ENCODE data around the gene IL12RB1. TPM values are rescaled to one million over a fixed set of nuclear protein-coding genes. Genes with fewer than 3 reads are reported as not detected.

IL12RB1 gene
- total RNA-seq, 1 experiment from 2014 or later = not detected

DNA sequence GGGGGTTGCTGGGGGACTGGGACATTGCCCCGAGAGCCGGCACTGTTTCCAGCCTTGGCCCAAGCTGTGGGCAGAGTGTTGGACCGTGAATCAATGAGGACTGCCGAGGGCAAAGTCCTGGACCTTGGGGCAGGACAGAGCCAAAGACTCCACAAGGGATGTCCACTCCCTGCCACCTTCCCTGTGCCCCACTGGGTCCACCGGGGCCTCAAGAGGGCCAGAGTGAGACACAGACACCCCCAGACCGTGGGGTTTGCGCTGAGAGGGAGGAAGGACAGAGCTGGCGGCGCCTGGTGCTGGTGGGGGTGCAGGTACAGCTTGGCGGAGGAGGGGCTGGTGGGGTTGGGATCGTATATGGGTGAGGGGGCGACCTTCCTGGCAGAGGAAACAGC is 22.6 kb upstream of the IL12RB1 start (continued):
- TF ChIP-seq, protein P1, sequence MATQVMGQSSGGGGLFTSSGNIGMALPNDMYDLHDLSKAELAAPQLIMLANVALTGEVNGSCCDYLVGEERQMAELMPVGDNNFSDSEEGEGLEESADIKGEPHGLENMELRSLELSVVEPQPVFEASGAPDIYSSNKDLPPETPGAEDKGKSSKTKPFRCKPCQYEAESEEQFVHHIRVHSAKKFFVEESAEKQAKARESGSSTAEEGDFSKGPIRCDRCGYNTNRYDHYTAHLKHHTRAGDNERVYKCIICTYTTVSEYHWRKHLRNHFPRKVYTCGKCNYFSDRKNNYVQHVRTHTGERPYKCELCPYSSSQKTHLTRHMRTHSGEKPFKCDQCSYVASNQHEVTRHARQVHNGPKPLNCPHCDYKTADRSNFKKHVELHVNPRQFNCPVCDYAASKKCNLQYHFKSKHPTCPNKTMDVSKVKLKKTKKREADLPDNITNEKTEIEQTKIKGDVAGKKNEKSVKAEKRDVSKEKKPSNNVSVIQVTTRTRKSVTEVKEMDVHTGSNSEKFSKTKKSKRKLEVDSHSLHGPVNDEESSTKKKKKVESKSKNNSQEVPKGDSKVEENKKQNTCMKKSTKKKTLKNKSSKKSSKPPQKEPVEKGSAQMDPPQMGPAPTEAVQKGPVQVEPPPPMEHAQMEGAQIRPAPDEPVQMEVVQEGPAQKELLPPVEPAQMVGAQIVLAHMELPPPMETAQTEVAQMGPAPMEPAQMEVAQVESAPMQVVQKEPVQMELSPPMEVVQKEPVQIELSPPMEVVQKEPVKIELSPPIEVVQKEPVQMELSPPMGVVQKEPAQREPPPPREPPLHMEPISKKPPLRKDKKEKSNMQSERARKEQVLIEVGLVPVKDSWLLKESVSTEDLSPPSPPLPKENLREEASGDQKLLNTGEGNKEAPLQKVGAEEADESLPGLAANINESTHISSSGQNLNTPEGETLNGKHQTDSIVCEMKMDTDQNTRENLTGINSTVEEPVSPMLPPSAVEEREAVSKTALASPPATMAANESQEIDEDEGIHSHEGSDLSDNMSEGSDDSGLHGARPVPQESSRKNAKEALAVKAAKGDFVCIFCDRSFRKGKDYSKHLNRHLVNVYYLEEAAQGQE (IDR thresholded peaks at IDR 0.05; ENCODE audit: low read depth) = no peak
- TF ChIP-seq EZH2phosphoT487 (IDR thresholded peaks at IDR 0.05; ENCODE audit: borderline replicate concordance) = no peak
- no peak for TF ChIP-seq POLR2A (IDR thresholded peaks at IDR 0.05; ENCODE audit: borderline replicate concordance, extremely low read depth, insufficient read depth, insufficient read length)
- TF ChIP-seq JUND (IDR thresholded peaks at IDR 0.05) = no peak
- no peak for TF ChIP-seq ZFX (IDR thresholded peaks at IDR 0.05)
- no peak for TF ChIP-seq SRF (IDR thresholded peaks at IDR 0.05; ENCODE audit: low read depth)
- no peak for TF ChIP-seq CBX3 (IDR thresholded peaks at IDR 0.05; ENCODE audit: low read depth)
- TF ChIP-seq RAD21 (IDR thresholded peaks at IDR 0.05; ENCODE audit: low read depth) = no peak
- TF ChIP-seq CEBPB (IDR thresholded peaks at IDR 0.05; ENCODE audit: low read depth) = no peak

DNA sequence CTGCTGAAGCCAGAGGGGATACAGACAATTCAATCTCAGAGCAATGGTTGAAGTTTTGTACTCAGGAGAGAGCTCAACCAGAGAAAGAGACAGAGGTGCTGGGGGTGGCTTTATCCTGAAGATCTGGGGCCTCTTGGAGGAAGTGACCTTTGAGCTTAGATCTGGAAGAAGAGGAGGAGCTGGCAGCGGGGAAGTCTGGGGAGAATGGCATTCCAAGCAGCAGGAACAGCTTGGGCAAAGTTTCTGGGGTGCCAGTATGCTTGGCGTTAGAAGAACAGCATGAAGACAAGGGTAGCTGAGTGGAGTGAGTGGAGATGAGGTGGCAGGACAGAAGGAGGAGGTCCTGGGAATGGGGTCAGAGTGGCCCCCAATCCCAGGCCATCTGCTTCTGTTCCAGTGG is 22.2 kb upstream of the IL12RB1 start:
- Histone ChIP-seq H3K9ac (ENCODE audit: low read length) (no peak overlapping the region), H3K27ac (ENCODE audit: low read depth, low read length) (peak overlapping the region; percentile 59; the same call in 1 of the 2 replicates), H3K9me2 (ENCODE audit: insufficient read depth) (no peaks in the 10 kb centered on the region), H3K79me2 (ENCODE audit: insufficient read depth, low read length) (no peaks in the 10 kb centered on the region), H3K36me3 (ENCODE audit: control insufficient read depth in 1 of 2, insufficient read depth in 2 of 2, low read length in 2 of 2) (0 out of 4 replicates have a peak, but pooled peaks cover 0 to 3% of the 10 kb centered on the region in 2 experiments), H3K4me1 (ENCODE audit: control insufficient read depth in 1 of 2, insufficient read depth in 2 of 2, low read length in 2 of 2) (peaks cover 22 to 37% of the 10 kb centered on the region in 2 experiments), H3K4me2 (ENCODE audit: low read length) (peak overlapping the region; percentile 91), H3K4me3 (replicated peaks in 1 of 2; ENCODE audit: low read depth in 1 of 2, low read length in 2 of 2) (no peak overlapping the region), H3K9me3 (ENCODE audit: control insufficient read depth in 1 of 2, insufficient read depth in 1 of 2, low read depth in 1 of 2, low read length in 2 of 2) (no peaks in the 10 kb centered on the region), H3K27me3 (ENCODE audit: insufficient read depth, low read length) (no peaks in the 10 kb centered on the region), H4K20me1 (ENCODE audit: insufficient read depth) (no peaks in the 10 kb centered on the region), H2AFZ (ENCODE audit: low read depth, low read length, poor library complexity, severe bottlenecking) (no peak overlapping the region)
- TF ChIP-seq EZH2phosphoT487 (IDR thresholded peaks at IDR 0.05; ENCODE audit: borderline replicate concordance) (no peak), TCF7L2 (IDR thresholded peaks at IDR 0.05; ENCODE audit: borderline replicate concordance, extremely low read depth, insufficient read depth, insufficient read length) (no peak), CBX3 (IDR thresholded peaks at IDR 0.05; ENCODE audit: low read depth) (no peak), SIN3A (IDR thresholded peaks at IDR 0.05; ENCODE audit: low read depth) (no peak), ELF1 (IDR thresholded peaks at IDR 0.05; ENCODE audit: borderline replicate concordance, low read depth) (no peak), EZH2 (IDR thresholded peaks at IDR 0.05) (no peak), RAD21 (IDR thresholded peaks at IDR 0.05; ENCODE audit: low read depth) (no peak), POLR2AphosphoS5 (IDR thresholded peaks at IDR 0.05; ENCODE audit: low read depth, low read length) (no peak), ZFX (IDR thresholded peaks at IDR 0.05) (no peak)
- TF ChIP-seq, protein P2, sequence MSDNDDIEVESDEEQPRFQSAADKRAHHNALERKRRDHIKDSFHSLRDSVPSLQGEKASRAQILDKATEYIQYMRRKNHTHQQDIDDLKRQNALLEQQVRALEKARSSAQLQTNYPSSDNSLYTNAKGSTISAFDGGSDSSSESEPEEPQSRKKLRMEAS (IDR thresholded peaks at IDR 0.05) = no peak
- CTCF ChIA-PET = interaction anchor here (1.3 kb wide), 1 partner anchor 143 kb away, joined by 4 read pairs; no protein-coding TSS in a partner anchor
- no peak for DNase-seq (ENCODE audit: low read depth, low spot score)
- RAD21 ChIA-PET (ENCODE audit: low non-redundant PET in 1 of 2, low total read pairs in 2 of 2, uncharacterized antibody in 2 of 2, unreplicated experiment in 2 of 2) = no interaction called here
- no TSS peak for BruUV-seq (replicated peaks)
- intact Hi-C loops (cut with micrococcal nuclease) = no loop called here
- POLR2A ChIA-PET = no interaction called here
- ATAC-seq = no peak

Measured in HCT116 (cell line).